K562 (cell line): ENCODE data around the gene UBE2L3. TPM values are rescaled to one million over a fixed set of nuclear protein-coding genes. Genes with fewer than 3 reads are reported as not detected.

Experiments used
- ERF ChIP-seq: fragments of 450-650 bp; formaldehyde crosslinking; IDR thresholded peaks from 2 replicates; pipeline ENCODE4 v1.4.0; 2020; ENCODE audit warnings: mild to moderate bottlenecking, mixed read lengths
- GTF2A2 ChIP-seq: IDR thresholded peaks from 2 replicates; pipeline ENCODE4 v1.6.1; 2016; ENCODE audit warnings: mild to moderate bottlenecking, missing genetic modification characterization, missing compliant biosample characterization
- MLX ChIP-seq, 2 experiments: fragments of 450-650 bp in 1 of 2; sonication (generic) in 1 of 2; formaldehyde crosslinking; conservative IDR thresholded peaks; 2 replicates each; pipeline versions ENCODE4 v1.4.0 to v1.8.1; 2020 to 2022; ENCODE audit warnings: mild to moderate bottlenecking in 1 of 2, missing genetic modification reagents in 1 of 2
- PHF21A ChIP-seq: fragments of 450-650 bp; IDR thresholded peaks from 2 replicates; pipeline ENCODE4 v1.6.1; 2017; ENCODE audit warnings: low read depth, borderline replicate concordance
- SRSF1 ChIP-seq: fragments of 200-400 bp; formaldehyde crosslinking; IDR thresholded peaks from 2 replicates; pipeline ENCODE4 v1.6.1; 2017; ENCODE audit warnings: mild to moderate bottlenecking, low read depth, low read length, moderate library complexity
- STAT6 ChIP-seq: sonication (generic); formaldehyde crosslinking; IDR thresholded peaks from 2 replicates; pipeline ENCODE4 v1.8.1; 2023; ENCODE audit warnings: mild to moderate bottlenecking, missing genetic modification reagents
- ZC3H11A ChIP-seq: IDR thresholded peaks from 2 replicates; pipeline ENCODE4 v1.6.1; 2012; ENCODE audit warnings: low read depth, low read length, improper control_type of control experiment
- ZNF384 ChIP-seq: IDR thresholded peaks from 2 replicates; pipeline ENCODE4 v1.6.1; 2012; ENCODE audit warnings: low read depth, low read length, improper control_type of control experiment
- polyA plus RNA-seq, 8 experiments: library from polyadenylated mRNA; depleted of rRNA in 4 of 8; stranded (reverse) in 5 of 8; unstranded in 3 of 8; fragments of >200 nt; fragmentation: Nextera tagmentation in 2 of 8; fragmentation: Illumina TruSeq in 1 of 8; extraction: Ambion mirVana in 2 of 8; extraction: Trizol in 1 of 8; gene quantifications; 2 replicates each; pipeline versions ENCODE4 v1.2.1 to v1.2.3, GENCODE V29; 2011 to 2014; ENCODE audit warnings: inconsistent platforms in 1 of 8, missing spikeins in 1 of 8
- total RNA-seq, 7 experiments: library from RNA; depleted of rRNA in 6 of 7; stranded (reverse); fragments of >200 nt in 6 of 7; fragmentation: Illumina TruSeq in 2 of 7; extraction: Trizol in 2 of 7; gene quantifications; 2 replicates each; pipeline versions ENCODE4 v1.2.1 to v1.2.3, GENCODE V29; 2011 to 2021; ENCODE audit warnings: low replicate concordance in 1 of 7
- TF ChIP-seq, protein P1 (sequence below), 2 experiments: fragments of 150-350 bp in 1 of 2; IDR thresholded peaks; 2 replicates each; pipeline ENCODE4 v1.6.1; 2012 to 2016; ENCODE audit warnings: low read depth in 2 of 2, low read length in 2 of 2, mild to moderate bottlenecking in 1 of 2, moderate library complexity in 1 of 2
- TF ChIP-seq, protein P2 (sequence below), 2 experiments: fragments of 450-650 bp in 1 of 2; sonication (generic) in 1 of 2; formaldehyde crosslinking in 1 of 2; IDR thresholded peaks in 1 of 2; conservative IDR thresholded peaks in 1 of 2; 2 replicates each; pipeline versions ENCODE4 v1.6.1 to v1.8.1; 2016 to 2023; ENCODE audit warnings: mild to moderate bottlenecking in 2 of 2, moderate library complexity in 2 of 2, inconsistent platforms in 1 of 2, missing genetic modification reagents in 1 of 2
- TF ChIP-seq, protein P3 (sequence below): sonication (generic); formaldehyde crosslinking; IDR thresholded peaks from 2 replicates; pipeline ENCODE4 v1.8.1; 2023; ENCODE audit warnings: mild to moderate bottlenecking, missing genetic modification reagents, moderate library complexity
- TF ChIP-seq, protein P4 (sequence below): fragments of 450-650 bp; IDR thresholded peaks from 2 replicates; pipeline ENCODE4 v1.6.1; 2018; ENCODE audit not compliant: partially characterized antibody

The UBE2L3 gene
- total and polyA plus RNA-seq, 9 of the 15 experiments (the other 6 are each of a cell fraction or from before 2014, with no cell fraction given) = 215 to 625 (median 285) TPM

DNA sequence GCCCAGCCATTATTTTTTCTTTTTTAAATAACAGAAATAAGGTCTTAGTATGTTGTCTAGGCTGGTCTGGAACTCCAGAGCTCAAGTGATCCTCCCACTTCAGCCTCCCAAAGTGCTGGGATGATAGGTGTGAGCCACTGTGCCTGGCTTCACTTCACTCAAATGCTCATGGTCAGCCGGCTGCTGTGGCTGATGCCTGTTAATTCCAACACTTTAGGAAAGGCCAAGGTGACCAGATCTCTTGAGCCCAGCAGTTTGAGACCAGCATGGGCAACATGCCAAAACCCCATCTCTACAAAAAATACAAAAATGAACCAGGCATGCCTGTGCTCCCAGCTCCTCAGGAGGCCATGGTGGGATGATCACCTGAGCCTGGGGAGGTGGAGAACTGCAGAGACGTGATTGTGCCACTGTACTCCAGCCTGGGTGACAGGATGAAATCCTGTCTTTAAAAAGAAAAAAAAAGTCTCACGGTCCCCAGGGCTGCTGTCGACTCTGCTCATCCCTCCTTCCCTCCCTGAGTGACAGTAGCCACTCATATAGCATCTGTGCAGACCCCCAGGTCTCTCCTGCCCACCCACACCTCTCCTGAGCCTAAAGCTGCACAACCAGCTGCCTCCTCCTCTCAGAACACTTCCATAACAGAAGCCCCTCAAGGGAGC, 58.7 kb downstream of the UBE2L3 start (continued):
- TF ChIP-seq, protein P1, sequence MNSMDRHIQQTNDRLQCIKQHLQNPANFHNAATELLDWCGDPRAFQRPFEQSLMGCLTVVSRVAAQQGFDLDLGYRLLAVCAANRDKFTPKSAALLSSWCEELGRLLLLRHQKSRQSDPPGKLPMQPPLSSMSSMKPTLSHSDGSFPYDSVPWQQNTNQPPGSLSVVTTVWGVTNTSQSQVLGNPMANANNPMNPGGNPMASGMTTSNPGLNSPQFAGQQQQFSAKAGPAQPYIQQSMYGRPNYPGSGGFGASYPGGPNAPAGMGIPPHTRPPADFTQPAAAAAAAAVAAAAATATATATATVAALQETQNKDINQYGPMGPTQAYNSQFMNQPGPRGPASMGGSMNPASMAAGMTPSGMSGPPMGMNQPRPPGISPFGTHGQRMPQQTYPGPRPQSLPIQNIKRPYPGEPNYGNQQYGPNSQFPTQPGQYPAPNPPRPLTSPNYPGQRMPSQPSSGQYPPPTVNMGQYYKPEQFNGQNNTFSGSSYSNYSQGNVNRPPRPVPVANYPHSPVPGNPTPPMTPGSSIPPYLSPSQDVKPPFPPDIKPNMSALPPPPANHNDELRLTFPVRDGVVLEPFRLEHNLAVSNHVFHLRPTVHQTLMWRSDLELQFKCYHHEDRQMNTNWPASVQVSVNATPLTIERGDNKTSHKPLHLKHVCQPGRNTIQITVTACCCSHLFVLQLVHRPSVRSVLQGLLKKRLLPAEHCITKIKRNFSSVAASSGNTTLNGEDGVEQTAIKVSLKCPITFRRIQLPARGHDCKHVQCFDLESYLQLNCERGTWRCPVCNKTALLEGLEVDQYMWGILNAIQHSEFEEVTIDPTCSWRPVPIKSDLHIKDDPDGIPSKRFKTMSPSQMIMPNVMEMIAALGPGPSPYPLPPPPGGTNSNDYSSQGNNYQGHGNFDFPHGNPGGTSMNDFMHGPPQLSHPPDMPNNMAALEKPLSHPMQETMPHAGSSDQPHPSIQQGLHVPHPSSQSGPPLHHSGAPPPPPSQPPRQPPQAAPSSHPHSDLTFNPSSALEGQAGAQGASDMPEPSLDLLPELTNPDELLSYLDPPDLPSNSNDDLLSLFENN (IDR thresholded peaks at IDR 0.05; ENCODE audit: low read depth in 2 of 2, low read length in 2 of 2) = peak in 1 of 2 experiments; percentile 48; a peak in 1 of 4 replicates
- TF ChIP-seq STAT6 (CRISPR knock-in tag) (0 out of 2 replicates have a peak, but pooled peaks have one; percentile 43), ZC3H11A (peak; percentile 13; the same call in 1 of the 2 replicates), MLX (CRISPR knock-in tag; conservative IDR thresholded peaks at IDR 0.05) (peak in 1 of 2 experiments; percentile 39; a peak in 1 of 4 replicates), SRSF1 (no peak), ZNF384 (peak; percentile 58; the same call in 1 of the 2 replicates), ERF (CRISPR knock-in tag) (no peak), GTF2A2 (no peak), PHF21A (no peak)
- TF ChIP-seq, protein P2, sequence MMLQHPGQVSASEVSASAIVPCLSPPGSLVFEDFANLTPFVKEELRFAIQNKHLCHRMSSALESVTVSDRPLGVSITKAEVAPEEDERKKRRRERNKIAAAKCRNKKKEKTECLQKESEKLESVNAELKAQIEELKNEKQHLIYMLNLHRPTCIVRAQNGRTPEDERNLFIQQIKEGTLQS (IDR thresholded peaks at IDR 0.05) = no peak
- TF ChIP-seq, protein P2 (CRISPR knock-in tag; conservative IDR thresholded peaks at IDR 0.05) = peak; percentile 84
- TF ChIP-seq, protein P3, sequence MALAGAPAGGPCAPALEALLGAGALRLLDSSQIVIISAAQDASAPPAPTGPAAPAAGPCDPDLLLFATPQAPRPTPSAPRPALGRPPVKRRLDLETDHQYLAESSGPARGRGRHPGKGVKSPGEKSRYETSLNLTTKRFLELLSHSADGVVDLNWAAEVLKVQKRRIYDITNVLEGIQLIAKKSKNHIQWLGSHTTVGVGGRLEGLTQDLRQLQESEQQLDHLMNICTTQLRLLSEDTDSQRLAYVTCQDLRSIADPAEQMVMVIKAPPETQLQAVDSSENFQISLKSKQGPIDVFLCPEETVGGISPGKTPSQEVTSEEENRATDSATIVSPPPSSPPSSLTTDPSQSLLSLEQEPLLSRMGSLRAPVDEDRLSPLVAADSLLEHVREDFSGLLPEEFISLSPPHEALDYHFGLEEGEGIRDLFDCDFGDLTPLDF (CRISPR knock-in tag) = peak; percentile 76
- TF ChIP-seq, protein P4, sequence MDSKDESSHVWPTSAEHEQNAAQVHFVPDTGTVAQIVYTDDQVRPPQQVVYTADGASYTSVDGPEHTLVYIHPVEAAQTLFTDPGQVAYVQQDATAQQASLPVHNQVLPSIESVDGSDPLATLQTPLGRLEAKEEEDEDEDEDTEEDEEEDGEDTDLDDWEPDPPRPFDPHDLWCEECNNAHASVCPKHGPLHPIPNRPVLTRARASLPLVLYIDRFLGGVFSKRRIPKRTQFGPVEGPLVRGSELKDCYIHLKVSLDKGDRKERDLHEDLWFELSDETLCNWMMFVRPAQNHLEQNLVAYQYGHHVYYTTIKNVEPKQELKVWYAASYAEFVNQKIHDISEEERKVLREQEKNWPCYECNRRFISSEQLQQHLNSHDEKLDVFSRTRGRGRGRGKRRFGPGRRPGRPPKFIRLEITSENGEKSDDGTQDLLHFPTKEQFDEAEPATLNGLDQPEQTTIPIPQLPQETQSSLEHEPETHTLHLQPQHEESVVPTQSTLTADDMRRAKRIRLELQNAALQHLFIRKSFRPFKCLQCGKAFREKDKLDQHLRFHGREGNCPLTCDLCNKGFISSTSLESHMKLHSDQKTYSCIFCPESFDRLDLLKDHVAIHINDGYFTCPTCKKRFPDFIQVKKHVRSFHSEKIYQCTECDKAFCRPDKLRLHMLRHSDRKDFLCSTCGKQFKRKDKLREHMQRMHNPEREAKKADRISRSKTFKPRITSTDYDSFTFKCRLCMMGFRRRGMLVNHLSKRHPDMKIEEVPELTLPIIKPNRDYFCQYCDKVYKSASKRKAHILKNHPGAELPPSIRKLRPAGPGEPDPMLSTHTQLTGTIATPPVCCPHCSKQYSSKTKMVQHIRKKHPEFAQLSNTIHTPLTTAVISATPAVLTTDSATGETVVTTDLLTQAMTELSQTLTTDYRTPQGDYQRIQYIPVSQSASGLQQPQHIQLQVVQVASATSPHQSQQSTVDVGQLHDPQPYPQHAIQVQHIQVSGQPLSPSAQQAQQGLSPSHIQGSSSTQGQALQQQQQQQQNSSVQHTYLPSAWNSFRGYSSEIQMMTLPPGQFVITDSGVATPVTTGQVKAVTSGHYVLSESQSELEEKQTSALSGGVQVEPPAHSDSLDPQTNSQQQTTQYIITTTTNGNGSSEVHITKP = no peak
